Measurements from ENCODE around the gene UBXN7.

DNA sequence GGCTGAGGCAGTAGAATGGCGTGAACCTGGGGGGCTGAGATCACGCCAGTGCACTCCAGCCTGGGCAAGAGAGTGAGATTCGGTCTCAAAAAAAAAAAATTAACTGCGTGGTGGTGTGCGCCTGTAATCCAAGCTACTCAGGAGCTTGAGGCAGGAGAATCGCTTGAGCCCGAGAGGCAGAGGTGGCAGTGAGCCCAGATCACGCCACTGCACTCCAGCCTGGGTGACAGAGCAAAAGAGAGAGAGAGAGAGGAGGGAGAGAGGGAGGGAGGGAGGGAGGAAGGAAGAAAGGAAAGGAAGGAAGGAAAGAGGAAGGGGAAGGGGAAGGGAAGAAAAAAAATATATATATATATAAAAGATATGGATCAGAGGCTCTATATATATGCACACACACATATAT is 100.1 kb downstream of the UBXN7 start:
- TF ChIP-seq, protein P1, sequence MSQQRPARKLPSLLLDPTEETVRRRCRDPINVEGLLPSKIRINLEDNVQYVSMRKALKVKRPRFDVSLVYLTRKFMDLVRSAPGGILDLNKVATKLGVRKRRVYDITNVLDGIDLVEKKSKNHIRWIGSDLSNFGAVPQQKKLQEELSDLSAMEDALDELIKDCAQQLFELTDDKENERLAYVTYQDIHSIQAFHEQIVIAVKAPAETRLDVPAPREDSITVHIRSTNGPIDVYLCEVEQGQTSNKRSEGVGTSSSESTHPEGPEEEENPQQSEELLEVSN (IDR thresholded peaks at IDR 0.05), result no peak
- TF ChIP-seq SP4 (IDR thresholded peaks at IDR 0.05; ENCODE audit: low read length) (no peak), TCF12 (IDR thresholded peaks at IDR 0.05; ENCODE audit: low read depth, low read length) (no peak), TBP (IDR thresholded peaks at IDR 0.05; ENCODE audit: low read depth, low read length) (no peak), POLR2A (IDR thresholded peaks at IDR 0.05; ENCODE audit: control extremely low read depth in 1 of 2, low read depth in 2 of 2, low read length in 2 of 2) (no peak)
- TF ChIP-seq, protein P2, sequence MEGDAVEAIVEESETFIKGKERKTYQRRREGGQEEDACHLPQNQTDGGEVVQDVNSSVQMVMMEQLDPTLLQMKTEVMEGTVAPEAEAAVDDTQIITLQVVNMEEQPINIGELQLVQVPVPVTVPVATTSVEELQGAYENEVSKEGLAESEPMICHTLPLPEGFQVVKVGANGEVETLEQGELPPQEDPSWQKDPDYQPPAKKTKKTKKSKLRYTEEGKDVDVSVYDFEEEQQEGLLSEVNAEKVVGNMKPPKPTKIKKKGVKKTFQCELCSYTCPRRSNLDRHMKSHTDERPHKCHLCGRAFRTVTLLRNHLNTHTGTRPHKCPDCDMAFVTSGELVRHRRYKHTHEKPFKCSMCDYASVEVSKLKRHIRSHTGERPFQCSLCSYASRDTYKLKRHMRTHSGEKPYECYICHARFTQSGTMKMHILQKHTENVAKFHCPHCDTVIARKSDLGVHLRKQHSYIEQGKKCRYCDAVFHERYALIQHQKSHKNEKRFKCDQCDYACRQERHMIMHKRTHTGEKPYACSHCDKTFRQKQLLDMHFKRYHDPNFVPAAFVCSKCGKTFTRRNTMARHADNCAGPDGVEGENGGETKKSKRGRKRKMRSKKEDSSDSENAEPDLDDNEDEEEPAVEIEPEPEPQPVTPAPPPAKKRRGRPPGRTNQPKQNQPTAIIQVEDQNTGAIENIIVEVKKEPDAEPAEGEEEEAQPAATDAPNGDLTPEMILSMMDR (IDR thresholded peaks at IDR 0.05; ENCODE audit: control extremely low read depth in 1 of 3, insufficient read depth in 1 of 3, low read depth in 1 of 3, low read length in 3 of 3), result no peak

Measured in H1 (cell line).